RWPE1 (cell line): ENCODE measurements around the gene NRP2.

Source experiments
- CTCF ChIA-PET: fragments of 350-600 bp; sonication (Branson Sonifier 250); formaldehyde crosslinking; extraction: SDS; loops from one replicate; lab custom pipeline; 2021; lab: Yijun Ruan, JAX
- POLR2A ChIA-PET: fragments of 400-600 bp; formaldehyde crosslinking; extraction: SDS; loops from one replicate; lab custom pipeline; 2020; ENCODE audit warnings: antibody characterized with exemption; ENCODE audit not compliant: low non-redundant PET; lab: Yijun Ruan, JAX
- DNase-seq: peaks from one replicate; pipeline ENCODE4 v3.0.0; 2012; ENCODE audit warnings: low spot score
- H3K27ac ChIP-seq: fragments of 450-650 bp; 2 replicates; pipeline ENCODE4 v1.5.1; 2017
- TF ChIP-seq, protein P1 (sequence below): fragments of 450-650 bp; conservative IDR thresholded peaks from 2 replicates; pipeline ENCODE4 v1.5.1; 2017; ENCODE audit warnings: low read depth, mild to moderate bottlenecking

NRP2 gene

DNA sequence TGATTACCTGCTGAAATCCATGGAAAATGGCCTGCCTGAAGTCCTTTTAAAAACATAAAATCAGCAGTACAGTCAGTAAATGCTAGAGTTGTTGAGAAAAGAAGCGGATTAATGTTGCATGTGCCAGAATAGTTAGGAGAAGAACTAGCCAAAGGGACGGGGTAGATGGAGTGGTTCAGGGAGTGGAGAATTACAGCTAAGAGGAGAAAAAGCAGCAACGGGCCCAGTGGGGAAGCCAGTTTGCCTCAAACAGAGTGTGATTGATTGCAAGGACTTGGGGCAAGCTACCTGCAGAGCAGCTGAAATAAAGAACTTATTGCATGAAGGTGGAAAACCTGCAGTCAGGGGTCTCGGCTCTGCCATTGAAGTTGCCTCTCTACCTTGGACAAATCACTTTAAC, 79.1 kb downstream of the NRP2 start:
- no peak for DNase-seq
- CTCF ChIA-PET: no interaction called here
- POLR2A ChIA-PET: interaction anchor here (0.6 kb wide), 1 partner anchor 63 kb away, joined by 3 read pairs; no protein-coding TSS in a partner anchor
- no peak overlapping the region for H3K27ac ChIP-seq
- TF ChIP-seq, protein P1, sequence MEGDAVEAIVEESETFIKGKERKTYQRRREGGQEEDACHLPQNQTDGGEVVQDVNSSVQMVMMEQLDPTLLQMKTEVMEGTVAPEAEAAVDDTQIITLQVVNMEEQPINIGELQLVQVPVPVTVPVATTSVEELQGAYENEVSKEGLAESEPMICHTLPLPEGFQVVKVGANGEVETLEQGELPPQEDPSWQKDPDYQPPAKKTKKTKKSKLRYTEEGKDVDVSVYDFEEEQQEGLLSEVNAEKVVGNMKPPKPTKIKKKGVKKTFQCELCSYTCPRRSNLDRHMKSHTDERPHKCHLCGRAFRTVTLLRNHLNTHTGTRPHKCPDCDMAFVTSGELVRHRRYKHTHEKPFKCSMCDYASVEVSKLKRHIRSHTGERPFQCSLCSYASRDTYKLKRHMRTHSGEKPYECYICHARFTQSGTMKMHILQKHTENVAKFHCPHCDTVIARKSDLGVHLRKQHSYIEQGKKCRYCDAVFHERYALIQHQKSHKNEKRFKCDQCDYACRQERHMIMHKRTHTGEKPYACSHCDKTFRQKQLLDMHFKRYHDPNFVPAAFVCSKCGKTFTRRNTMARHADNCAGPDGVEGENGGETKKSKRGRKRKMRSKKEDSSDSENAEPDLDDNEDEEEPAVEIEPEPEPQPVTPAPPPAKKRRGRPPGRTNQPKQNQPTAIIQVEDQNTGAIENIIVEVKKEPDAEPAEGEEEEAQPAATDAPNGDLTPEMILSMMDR: no peak

DNA sequence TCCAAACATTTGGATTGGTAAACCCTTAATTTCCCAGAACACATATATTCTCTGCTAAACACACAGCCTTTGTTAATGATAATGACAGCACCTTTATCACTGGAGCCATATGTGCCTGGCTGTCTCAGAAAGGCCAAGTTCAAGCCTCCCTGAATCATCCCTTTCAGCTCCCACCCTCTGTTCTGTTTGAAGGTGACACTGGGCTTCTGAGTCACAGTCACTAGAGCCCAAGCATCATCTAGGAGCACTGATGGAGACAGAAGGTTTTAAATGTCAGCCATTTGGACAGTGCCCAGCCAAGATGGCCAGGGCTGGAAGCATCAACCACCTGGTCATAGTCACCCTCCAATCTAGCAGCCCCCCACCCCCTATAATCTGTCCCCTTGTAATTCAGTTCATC, 80.6 kb downstream of the NRP2 start:
- H3K27ac ChIP-seq: no peak overlapping the region
- ChIA-PET CTCF (interaction anchor here (0.6 to 1.0 kb wide), 2 partner anchors 46 to 163 kb away, joined by 3 to 9 read pairs; no protein-coding TSS in a partner anchor), POLR2A (no interaction called here)
- TF ChIP-seq, protein P1: no peak
- no peak for DNase-seq

DNA sequence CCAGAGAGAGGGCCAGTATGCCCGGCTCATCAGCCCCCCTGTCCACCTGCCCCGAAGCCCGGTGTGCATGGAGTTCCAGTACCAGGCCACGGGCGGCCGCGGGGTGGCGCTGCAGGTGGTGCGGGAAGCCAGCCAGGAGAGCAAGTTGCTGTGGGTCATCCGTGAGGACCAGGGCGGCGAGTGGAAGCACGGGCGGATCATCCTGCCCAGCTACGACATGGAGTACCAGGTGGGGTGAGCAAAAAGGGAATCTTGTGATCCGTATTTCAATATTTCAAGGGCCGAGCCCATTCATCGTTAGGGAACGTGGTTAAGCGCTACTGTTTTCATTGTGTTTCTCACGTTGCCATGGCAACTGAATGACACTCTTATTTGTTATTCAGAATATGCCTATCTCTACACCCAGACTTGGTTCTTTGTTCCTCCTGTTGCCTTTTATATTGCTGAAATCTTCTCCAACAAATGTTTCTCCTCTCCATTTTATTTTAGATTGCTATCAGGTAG, 81.5 kb downstream of the NRP2 start:
- peak overlapping the region; percentile 76 for H3K27ac ChIP-seq
- POLR2A ChIA-PET: no interaction called here
- CTCF ChIA-PET: no interaction called here
- peak; percentile 70 for DNase-seq
- TF ChIP-seq, protein P1: peak; percentile 22

DNA sequence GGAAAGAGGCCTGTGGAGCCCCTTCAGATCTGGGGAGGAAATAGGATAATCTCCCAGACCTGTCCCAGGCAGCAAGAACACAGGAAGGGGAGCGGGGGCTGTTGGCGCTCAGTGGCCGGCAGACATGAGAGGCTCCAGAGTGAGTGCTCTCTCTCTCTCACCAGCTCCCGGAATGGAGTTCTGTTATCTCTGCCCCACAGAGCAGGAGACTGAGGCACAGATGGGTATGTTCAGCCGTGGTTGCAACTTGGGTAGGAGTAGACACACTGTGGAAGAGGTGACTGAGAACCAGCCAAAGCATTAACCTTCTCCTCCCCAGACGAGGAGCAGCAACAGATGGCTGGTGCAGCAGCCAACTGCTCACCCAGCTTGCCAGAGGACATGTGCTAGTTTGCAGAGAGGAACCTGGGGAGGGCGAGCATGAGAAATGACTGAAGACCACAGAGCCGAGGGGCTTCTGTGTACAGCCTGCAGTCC, 82.0 kb downstream of the NRP2 start:
- TF ChIP-seq, protein P1: no peak
- ChIA-PET CTCF (no interaction called here), POLR2A (no interaction called here)
- H3K27ac ChIP-seq: peak overlapping the region; percentile 76
- no peak for DNase-seq

DNA sequence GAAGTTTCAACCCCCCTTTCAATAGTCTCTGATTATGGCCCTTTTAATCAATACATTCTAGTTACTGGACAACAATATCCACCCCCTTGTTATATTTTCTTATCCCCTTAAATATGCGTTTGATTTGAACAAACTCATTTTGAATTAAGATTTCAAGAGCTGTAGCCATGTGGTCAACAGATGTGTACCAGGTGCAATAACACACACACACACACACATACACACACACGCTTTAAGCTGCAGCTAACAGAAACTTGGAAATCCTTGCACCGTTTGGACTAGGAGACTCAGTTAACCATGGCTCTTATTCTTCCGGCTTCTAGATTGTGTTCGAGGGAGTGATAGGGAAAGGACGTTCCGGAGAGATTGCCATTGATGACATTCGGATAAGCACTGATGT, 82.8 kb downstream of the NRP2 start:
- ChIA-PET CTCF (no interaction called here), POLR2A (no interaction called here)
- H3K27ac ChIP-seq: no peak overlapping the region
- TF ChIP-seq, protein P1: no peak
- DNase-seq: no peak

DNA sequence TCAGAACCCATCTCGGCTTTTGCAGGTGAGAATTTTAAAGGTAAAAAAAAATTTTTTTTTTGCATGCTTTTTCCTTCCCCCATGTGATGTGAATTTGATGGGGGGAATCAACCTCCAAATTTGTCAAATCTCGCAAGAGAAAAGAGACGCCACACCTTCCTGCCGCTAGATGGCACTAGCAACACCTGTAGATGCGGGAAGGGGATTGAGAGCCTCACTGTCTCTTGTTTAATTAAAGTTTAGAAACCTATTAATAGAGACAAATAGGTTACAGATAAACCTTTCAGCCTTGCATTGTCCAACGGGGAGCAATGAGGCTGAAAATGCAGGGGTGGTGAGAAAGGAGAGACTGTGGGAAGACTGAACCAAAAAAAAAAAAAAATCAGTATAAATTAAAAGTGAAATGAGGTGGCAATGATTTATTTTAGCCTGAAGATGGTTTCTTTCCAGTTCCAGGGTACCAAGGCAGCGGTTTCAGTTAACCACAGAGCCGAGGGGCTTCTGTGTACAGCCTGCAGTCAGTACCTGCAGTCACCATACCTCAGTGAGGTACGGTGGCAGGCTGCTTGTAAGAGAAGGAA, 84.6 kb downstream of the NRP2 start:
- TF ChIP-seq, protein P1: peak; percentile 93
- no peak overlapping the region for H3K27ac ChIP-seq
- DNase-seq: peak; percentile 48
- ChIA-PET POLR2A (no interaction called here), CTCF (interaction anchor here (0.7 to 0.8 kb wide), 2 partner anchors 48 to 1810 kb away, joined by 3 to 4 read pairs; no protein-coding TSS in a partner anchor)
